ENCODE measurements around the gene ZG16.

DNA sequence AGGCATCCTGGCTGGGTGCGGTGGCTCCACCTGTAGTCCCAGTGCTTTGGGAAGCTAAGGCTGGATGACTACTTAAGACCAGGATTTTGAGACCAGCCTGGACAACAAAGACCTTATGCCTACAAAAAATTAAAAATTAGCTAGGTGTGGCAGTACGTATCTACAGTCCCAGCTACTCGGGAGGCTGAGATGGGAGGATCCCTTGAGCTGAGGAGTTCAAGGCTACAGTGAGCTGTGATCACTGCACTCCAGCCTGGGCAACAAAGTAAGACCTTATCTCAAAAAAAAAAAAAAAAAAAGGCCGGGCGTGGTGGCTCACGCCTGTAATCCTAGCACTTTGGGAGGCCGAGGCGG, 48.3 kb downstream of the ZG16 start:
- no peak for TF ChIP-seq EP300 (conservative IDR thresholded peaks at IDR 0.05; ENCODE audit: poor library complexity, severe bottlenecking)
- no peak for TF ChIP-seq POLR2AphosphoS5 (IDR thresholded peaks at IDR 0.05)
- TF ChIP-seq CTCF (IDR thresholded peaks at IDR 0.05; ENCODE audit: poor library complexity, severe bottlenecking) = no peak
- TF ChIP-seq EZH2 (IDR thresholded peaks at IDR 0.05; ENCODE audit: borderline replicate concordance, insufficient read depth, low read length, poor library complexity, severe bottlenecking) = no peak
- no peak for TF ChIP-seq RAD21 (conservative IDR thresholded peaks at IDR 0.05)
- TF ChIP-seq MXI1 (conservative IDR thresholded peaks at IDR 0.05; ENCODE audit: poor library complexity, severe bottlenecking) = no peak
- TF ChIP-seq SMC3 (conservative IDR thresholded peaks at IDR 0.05; ENCODE audit: poor library complexity) = no peak
